PC-9 (cell line): ENCODE data around the gene BRSK2.

Experiments used
- CTCF ChIP-seq: fragments of 200-600 bp; sonication (generic); conservative IDR thresholded peaks from 2 replicates; pipeline ENCODE4 v1.6.1; 2017; ENCODE audit warnings: mixed run types, antibody characterized with exemption, mild to moderate bottlenecking, moderate library complexity
- EZH2 ChIP-seq: fragments of 200-600 bp; sonication (generic); IDR thresholded peaks from 2 replicates; pipeline ENCODE4 v1.8.0; 2017; ENCODE audit warnings: antibody characterized with exemption, low read depth

DNA sequence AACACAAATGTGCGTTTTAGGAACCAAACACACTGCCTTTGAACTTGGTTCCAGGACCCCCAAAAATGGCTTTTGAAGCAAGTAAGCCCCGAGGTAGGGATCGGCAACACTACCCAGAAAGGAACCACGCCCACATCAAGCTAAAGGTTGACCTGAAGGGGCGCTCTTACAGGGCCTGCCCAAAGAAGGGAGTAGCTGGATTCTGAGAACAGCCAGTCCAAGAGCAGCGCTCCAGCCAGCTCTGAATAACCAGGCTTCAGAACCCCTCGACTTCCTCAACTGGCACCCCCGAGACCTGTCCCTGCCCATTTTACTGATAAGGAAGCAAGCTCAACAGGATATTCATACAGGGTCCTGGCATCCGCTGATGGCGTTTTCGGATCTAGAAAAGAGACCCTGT is 115.7 kb downstream of the BRSK2 start:
- no peak for TF ChIP-seq EZH2
- no peak for TF ChIP-seq CTCF
